Measurements from ENCODE around the gene FOXI2.

FOXI2 gene
- total RNA-seq = 0 to 0.08 (median 0) reads per million in 4 donors

- DNase-seq = no peak
Observed at GRCh38 chr10:127736915-127737562, at the start of gene FOXI2. FOXI2 (plus strand) TSS chr10:127737185; CDS start chr10:127737274, 89 bp downstream.

GRCh38 chr10:127687548-127687947 is 49.4 kb upstream of the FOXI2 start:
- no peak for DNase-seq

GRCh38 chr10:127690176-127690835 is 46.7 kb upstream of the FOXI2 start:
- no peak for DNase-seq

DNA sequence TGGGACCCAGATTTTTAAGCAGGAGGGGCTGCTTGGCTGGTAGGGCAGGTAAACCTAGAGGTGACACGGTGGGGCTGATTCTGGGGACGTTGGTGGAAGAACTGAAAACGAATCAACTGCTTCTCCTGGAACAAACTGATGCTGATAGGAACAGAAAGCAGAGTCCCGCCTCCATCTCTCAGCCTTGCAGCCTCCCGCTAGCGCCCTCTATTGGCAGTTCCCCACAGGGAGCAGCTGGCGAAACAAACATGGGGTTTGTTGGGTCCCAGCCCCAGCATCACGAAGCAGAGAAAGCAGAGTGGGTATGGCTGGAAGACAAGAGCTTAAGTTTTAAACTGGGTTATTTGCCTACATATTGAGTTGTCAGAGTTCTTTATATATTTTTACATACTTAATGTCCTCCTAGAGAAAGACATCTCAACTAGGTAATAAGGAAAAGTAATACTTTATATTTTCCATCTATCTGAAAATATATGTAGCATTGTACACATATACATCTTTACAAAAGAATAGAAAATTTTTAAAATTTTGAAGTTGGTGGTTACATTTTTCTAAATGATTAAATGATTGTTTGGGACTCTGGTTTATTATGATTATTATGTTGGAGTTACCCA is 42.3 kb upstream of the FOXI2 start:
- DNase-seq = peak in 1 of 5 donors; percentile 24

GRCh38 chr10:127695431-127695830 is 41.6 kb upstream of the FOXI2 start:
- no peak for DNase-seq

GRCh38 chr10:127698886-127699285 is 38.1 kb upstream of the FOXI2 start:
- DNase-seq = no peak

DNA sequence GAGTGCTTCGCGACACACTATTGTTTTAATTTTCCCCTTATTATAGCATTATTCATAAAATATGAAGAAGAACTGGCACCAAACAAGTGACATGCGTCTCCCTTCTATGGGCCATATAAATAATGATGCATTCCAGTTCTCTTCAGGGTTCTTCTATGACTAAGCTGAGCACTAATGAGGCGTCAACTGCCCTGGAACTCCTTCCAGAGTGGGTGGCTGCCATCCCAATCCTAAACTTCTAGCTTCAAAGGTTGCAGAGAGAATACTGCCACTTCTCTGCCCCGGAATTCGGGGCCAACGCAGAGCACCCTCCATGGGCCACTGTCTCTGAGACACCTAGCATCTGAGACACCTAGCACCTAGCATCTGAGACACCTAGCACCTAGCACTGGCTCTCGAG is 37.7 kb upstream of the FOXI2 start:
- DNase-seq = no peak

DNA sequence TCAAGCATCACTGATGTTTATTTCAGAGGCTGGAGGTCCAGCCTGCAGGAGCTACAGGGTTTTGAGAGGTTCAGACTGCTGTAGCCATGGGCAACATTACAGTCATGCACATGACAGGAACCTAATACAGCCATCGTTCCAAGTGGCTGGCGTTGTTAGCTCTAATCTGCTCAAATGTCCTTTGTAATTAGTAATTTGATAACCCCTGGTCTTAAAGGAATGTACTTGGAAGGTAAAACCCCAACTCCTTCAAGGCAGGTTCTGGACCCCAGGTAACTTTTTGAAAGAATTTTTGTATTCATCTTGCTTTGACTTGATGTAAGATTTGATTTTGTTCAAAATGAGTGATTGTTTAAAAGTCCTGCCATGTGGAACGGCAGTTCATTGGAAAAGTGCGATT is 34.7 kb upstream of the FOXI2 start:
- DNase-seq = no peak

DNA sequence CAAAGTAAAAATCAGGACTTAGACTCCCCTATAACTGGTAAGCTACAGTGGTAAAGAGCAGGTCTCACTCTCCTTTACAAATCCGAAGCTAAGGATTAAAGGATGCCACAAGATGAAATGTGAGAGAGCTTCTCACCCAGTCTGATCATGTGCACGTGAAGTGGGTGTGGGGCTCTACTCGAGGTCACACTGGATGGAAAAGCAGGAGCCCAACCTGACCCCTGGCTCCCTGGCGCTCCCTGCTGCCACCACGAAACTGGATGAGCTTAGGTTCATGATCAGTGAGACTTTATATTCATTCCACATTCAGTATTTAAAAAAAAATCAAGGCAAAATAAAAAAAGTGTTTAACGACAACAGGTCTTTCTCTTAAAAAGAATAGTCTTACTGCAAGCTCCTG is 21.7 kb upstream of the FOXI2 start:
- DNase-seq = no peak

GRCh38 chr10:127715782-127716378 is 21.1 kb upstream of the FOXI2 start:
- peak in 1 of 5 donors; percentile 8 for DNase-seq

GRCh38 chr10:127720142-127720541 is 16.8 kb upstream of the FOXI2 start:
- no peak for DNase-seq

- DNase-seq = no peak
Observed at GRCh38 chr10:127720903-127721302, 16.1 kb upstream of the FOXI2 start.

- DNase-seq = no peak
Observed at GRCh38 chr10:127734753-127735152, 2.2 kb upstream of the FOXI2 start.

- no peak for DNase-seq
Observed at GRCh38 chr10:127735156-127735555, 1.8 kb upstream of the FOXI2 start.

DNA sequence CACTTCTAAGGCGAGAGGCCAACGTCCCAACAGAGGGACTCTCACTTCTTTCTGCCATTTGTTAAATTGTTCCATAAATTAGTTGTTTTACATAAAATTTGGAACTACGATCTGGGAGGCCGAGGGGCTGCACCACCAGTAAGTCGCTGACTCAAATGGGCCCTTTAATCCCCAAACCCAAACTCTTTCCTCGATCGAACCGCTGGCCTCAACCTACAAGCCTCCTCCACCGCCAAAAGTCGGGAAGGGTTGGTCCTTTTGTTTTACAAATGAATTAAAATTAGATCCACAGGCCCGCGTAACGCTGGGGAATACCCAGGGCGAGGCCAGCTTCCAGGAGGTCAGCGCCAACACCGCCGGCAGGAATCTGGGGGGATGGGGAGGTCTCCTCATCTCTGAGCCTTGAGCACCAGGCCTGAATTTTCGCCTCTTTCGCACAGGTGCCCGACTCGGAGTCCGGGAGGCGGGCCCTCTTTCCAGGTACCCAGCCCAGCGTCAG is 1.2 kb upstream of the FOXI2 start:
- no peak for DNase-seq

- no peak for DNase-seq
Observed at GRCh38 chr10:127736222-127736914, 617 bp upstream of the FOXI2 start.

GRCh38 chr10:127737563-127738511 is 852 bp downstream of the FOXI2 start:
- DNase-seq = no peak

GRCh38 chr10:127738512-127739424 is 1.8 kb downstream of the FOXI2 start:
- no peak for DNase-seq

GRCh38 chr10:127739908-127740307 is 2.9 kb downstream of the FOXI2 start:
- no peak for DNase-seq

DNA sequence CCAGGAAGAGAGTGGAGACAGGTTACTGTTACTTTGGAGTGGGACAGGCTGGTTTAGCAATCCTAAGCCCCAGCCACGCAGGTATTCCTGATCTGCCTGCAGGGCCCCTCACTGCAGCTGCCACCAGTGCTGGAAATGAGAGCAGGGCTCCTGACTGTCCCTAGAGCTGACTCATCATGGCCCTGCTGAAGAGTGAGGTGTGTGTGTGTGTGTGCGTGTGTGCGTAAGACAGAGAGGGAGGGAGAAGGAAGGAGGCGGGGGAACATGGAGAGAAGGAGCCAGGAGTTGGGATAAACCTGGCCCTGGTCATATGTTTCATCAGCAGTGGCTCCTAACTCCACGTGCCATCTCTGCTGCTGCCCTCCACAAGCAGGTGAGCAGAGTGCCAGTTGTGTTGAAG is 3.6 kb downstream of the FOXI2 start:
- DNase-seq = no peak

DNA sequence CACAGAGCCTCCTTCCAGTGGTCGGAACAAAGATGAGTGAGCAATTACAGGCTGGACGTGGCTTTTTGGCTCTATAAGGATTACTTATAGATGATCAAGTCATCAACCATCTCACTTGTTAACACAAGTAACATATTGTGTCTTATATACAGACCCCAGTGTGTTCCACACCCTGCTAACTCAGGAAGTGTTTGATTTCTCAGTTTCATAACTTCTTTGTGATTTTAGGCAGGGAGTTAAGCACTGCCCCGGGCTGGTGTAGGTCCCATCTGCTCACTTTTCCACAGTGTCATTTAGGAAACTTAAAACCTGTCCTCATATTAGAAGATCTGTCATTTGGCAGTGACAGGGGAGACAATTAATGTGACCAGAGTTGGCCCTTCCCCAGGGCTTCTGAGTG is 6.2 kb downstream of the FOXI2 start:
- no peak for DNase-seq
